GM20000 (cell line): ENCODE measurements around the gene ABHD6.

ENCODE experiments used
- DNase-seq: peaks from one replicate; pipeline ENCODE4 v3.0.0; 2012; ENCODE audit warnings: low spot score
- CTCF ChIP-seq: IDR thresholded peaks from 2 replicates; pipeline ENCODE4 v1.5.1; 2012; ENCODE audit warnings: mild to moderate bottlenecking, control low read depth; ENCODE audit errors: extremely low read depth, missing control alignments

ABHD6 gene

GRCh38 chr3:58317811-58318210, 80.2 kb downstream of the ABHD6 start:
- TF ChIP-seq CTCF, result no peak
- no peak for DNase-seq

GRCh38 chr3:58321791-58322190, 84.2 kb downstream of the ABHD6 start:
- TF ChIP-seq CTCF, result no peak
- DNase-seq, result no peak

GRCh38 chr3:58322793-58323192, 85.2 kb downstream of the ABHD6 start:
- no peak for TF ChIP-seq CTCF
- no peak for DNase-seq

GRCh38 chr3:58323529-58324390, 86.2 kb downstream of the ABHD6 start:
- TF ChIP-seq CTCF, result no peak
- no peak for DNase-seq

GRCh38 chr3:58324391-58325390, 87.1 kb downstream of the ABHD6 start:
- TF ChIP-seq CTCF, result no peak
- DNase-seq, result no peak

- DNase-seq, result no peak
- TF ChIP-seq CTCF, result no peak
These were observed 88.0 kb downstream of the ABHD6 start for GRCh38 chr3:58325525-58325992.
